K562 (cell line): ENCODE results near the gene ZNF552. TPM values are rescaled to one million over a fixed set of nuclear protein-coding genes. Genes with fewer than 3 reads are reported as not detected.

Source experiments
- ATAC-seq: fragments of 200-7000 bp; cut with Tn5 transposase; 3 replicates; pipeline ENCODE4 v1.9.1; 2020; ENCODE audit warnings: moderate library complexity
- BruUV-seq: library from RNA; stranded (reverse); fragments of 400-500 nt; replicated peaks from 2 replicates; lab custom pipeline; 2021; lab: Mats Ljungman, UMichigan
- CTCF ChIA-PET: fragments of 300-600 bp; formaldehyde crosslinking; extraction: SDS; loops from one replicate; lab custom pipeline; 2021; ENCODE audit warnings: low intra/inter-chr PET ratio; lab: Yijun Ruan, JAX
- POLR2A ChIA-PET: fragments of 300-600, 350-650 bp; sonication (Branson Sonifier 250); formaldehyde crosslinking; extraction: SDS; loops from one replicate; lab custom pipeline; 2021; ENCODE audit warnings: antibody characterized with exemption, inconsistent platforms; lab: Yijun Ruan, JAX
- DNase-seq, 4 experiments: peaks; one replicate each; pipeline versions ENCODE4 v3.0.0 to v3.0.0-alpha.2; 2011 to 2018; ENCODE audit warnings: low spot score in 3 of 4, mixed read lengths in 3 of 4; ENCODE audit errors: extremely low read depth in 1 of 4
- FAIRE-seq: peaks from 2 replicates; lab custom pipeline; 2011; peaks lifted over from hg19 to GRCh38; lab: Jason Lieb, UNC
- H2AFZ ChIP-seq: 2 replicates; pipeline ENCODE4 v1.6.0; 2011; ENCODE audit warnings: low read depth, low read length, control low read depth, inconsistent platforms
- H3K27ac ChIP-seq: fragments of 200-600 bp; 3 replicates; pipeline ENCODE4 v1.8.0; 2011; ENCODE audit warnings: low read depth, mild to moderate bottlenecking, control low read depth, inconsistent platforms, low read length, moderate library complexity, mixed read lengths; ENCODE audit errors: extremely low read depth
- H3K27me3 ChIP-seq, 2 experiments: fragments of 300-600 bp in 1 of 2; 2 replicates in 1 of 2; 3 replicates in 1 of 2; pipeline versions ENCODE4 v1.6.0 to v1.8.0; 2011; ENCODE audit warnings: inconsistent platforms in 2 of 2, low read length in 2 of 2, mild to moderate bottlenecking in 1 of 2, mixed read lengths in 1 of 2, moderate library complexity in 1 of 2; ENCODE audit not compliant: control insufficient read depth in 2 of 2, insufficient read depth in 2 of 2
- H3K36me3 ChIP-seq: fragments of 300-600 bp; 3 replicates; pipeline ENCODE4 v1.8.0; 2011; ENCODE audit warnings: mild to moderate bottlenecking, low read length, inconsistent platforms; ENCODE audit not compliant: control insufficient read depth, insufficient read depth
- H3K4me1 ChIP-seq, 2 experiments: fragments of 200-600 bp in 1 of 2; replicated peaks in 1 of 2; 2 replicates in 1 of 2; 3 replicates in 1 of 2; pipeline versions ENCODE4 v1.5.1 to v1.8.0; 2011; ENCODE audit warnings: inconsistent platforms in 2 of 2, low read length in 2 of 2, mild to moderate bottlenecking in 1 of 2, mixed read lengths in 1 of 2, moderate library complexity in 1 of 2; ENCODE audit not compliant: control insufficient read depth in 2 of 2, insufficient read depth in 2 of 2
- H3K4me2 ChIP-seq: 2 replicates; pipeline ENCODE4 v1.6.1; 2011; ENCODE audit warnings: low read length, control low read depth, inconsistent platforms, mixed read lengths; ENCODE audit not compliant: insufficient read depth
- H3K4me3 ChIP-seq: fragments of 200-600 bp; sonication (generic), shearing (Covaris generic); 2 replicates; pipeline ENCODE4 v1.5.1; 2016; ENCODE audit warnings: control low read depth, inconsistent platforms
- H3K79me2 ChIP-seq: fragments of 200-600 bp; 3 replicates; pipeline ENCODE4 v1.8.0; 2011; ENCODE audit warnings: low read length, inconsistent platforms; ENCODE audit not compliant: control insufficient read depth, insufficient read depth
- H3K9ac ChIP-seq, 2 experiments: 2 replicates each; pipeline versions ENCODE4 v1.6.0 to v1.6.1; 2011; ENCODE audit warnings: low read depth in 2 of 2, low read length in 2 of 2, control low read depth in 1 of 2, inconsistent platforms in 1 of 2, mild to moderate bottlenecking in 1 of 2, mixed read lengths in 1 of 2; ENCODE audit not compliant: insufficient read depth in 1 of 2
- H3K9me1 ChIP-seq: one replicate; pipeline ENCODE4 v1.6.0; 2011; ENCODE audit warnings: inconsistent platforms, mild to moderate bottlenecking, low read length, moderate library complexity; ENCODE audit not compliant: control insufficient read depth, insufficient read depth
- H3K9me3 ChIP-seq: replicated peaks from 2 replicates; pipeline ENCODE4 v1.5.1; 2011; ENCODE audit warnings: low read depth, low read length, inconsistent platforms; ENCODE audit not compliant: control insufficient read depth, insufficient read depth
- H4K20me1 ChIP-seq: replicated peaks from 2 replicates; pipeline ENCODE4 v1.6.1; 2011; ENCODE audit warnings: low read length, inconsistent platforms, mixed read lengths; ENCODE audit not compliant: control insufficient read depth, insufficient read depth
- ARID2 ChIP-seq: fragments of 450-650 bp; IDR thresholded peaks from 2 replicates; pipeline ENCODE4 v1.6.1; 2017; ENCODE audit warnings: antibody characterized with exemption, mild to moderate bottlenecking
- FOSL1 ChIP-seq: fragments of 200-800 bp; sonication (Bioruptor generic); conservative IDR thresholded peaks from 2 replicates; pipeline ENCODE4 v1.6.1; 2016; ENCODE audit warnings: missing genetic modification characterization, missing compliant biosample characterization
- FOXJ3 ChIP-seq: sonication (generic); formaldehyde crosslinking; IDR thresholded peaks from 2 replicates; pipeline ENCODE4 v1.4.0; 2020; ENCODE audit warnings: mild to moderate bottlenecking, missing genetic modification reagents
- GATA2 ChIP-seq: sonication (generic); formaldehyde crosslinking; IDR thresholded peaks from 2 replicates; pipeline ENCODE4 v1.4.0; 2020; ENCODE audit warnings: mild to moderate bottlenecking, missing genetic modification reagents
- HMGXB4 ChIP-seq: sonication (generic); formaldehyde crosslinking; IDR thresholded peaks from 2 replicates; pipeline ENCODE4 v1.8.1; 2023; ENCODE audit warnings: mild to moderate bottlenecking, missing genetic modification reagents
- MEF2A ChIP-seq: IDR thresholded peaks from 2 replicates; pipeline ENCODE4 v1.6.1; 2011; ENCODE audit warnings: low read depth, mild to moderate bottlenecking, low read length, moderate library complexity; ENCODE audit not compliant: control insufficient read depth
- MXD1 ChIP-seq: fragments of 250-450 bp; sonication (Bioruptor Pico); IDR thresholded peaks from 2 replicates; pipeline ENCODE4 v1.8.0; 2021; ENCODE audit warnings: borderline replicate concordance, mild to moderate bottlenecking, moderate library complexity; ENCODE audit not compliant: poor library complexity, severe bottlenecking
- NCOA2 ChIP-seq, 2 experiments: fragments of 450-650 bp; IDR thresholded peaks; 2 replicates each; pipeline ENCODE4 v1.6.1; 2018; ENCODE audit warnings: mild to moderate bottlenecking in 2 of 2, moderate library complexity in 1 of 2; ENCODE audit not compliant: partially characterized antibody in 2 of 2
- RUNX1 ChIP-seq: sonication (generic); IDR thresholded peaks from 2 replicates; pipeline ENCODE4 v1.6.1; 2016; ENCODE audit warnings: antibody characterized with exemption, low read depth
- TRIM25 ChIP-seq: fragments of 450-650 bp; IDR thresholded peaks from 2 replicates; pipeline ENCODE4 v1.7.0; 2016; ENCODE audit warnings: borderline replicate concordance
- ZNF174 ChIP-seq: fragments of 250-450 bp; sonication (Bioruptor Pico); IDR thresholded peaks from 2 replicates; pipeline ENCODE4 v1.4.0; 2020; ENCODE audit warnings: mild to moderate bottlenecking
- ZNF57 ChIP-seq: fragments of 450-650 bp; formaldehyde crosslinking; IDR thresholded peaks from 2 replicates; pipeline ENCODE4 v1.4.0; 2020; ENCODE audit warnings: mild to moderate bottlenecking, moderate library complexity
- WGBS: fragments of 100-300 bp; shearing (Covaris generic); methylation state at CpG from one replicate; pipeline ENCODE4 v1.1.6; 2016; ENCODE audit warnings: low coverage, mixed read lengths; ENCODE audit not compliant: insufficient coverage; ENCODE audit errors: missing lambda C conversion rate; 5-methylcytosine and 5-hydroxymethylcytosine counted together
- in situ Hi-C: fragments of 300-500 bp; cut with MboI; formaldehyde crosslinking; loops from 4 replicates; pipeline ENCODE4 v1.15.0; 2018; ENCODE audit warnings: inconsistent platforms, mixed read lengths
- intact Hi-C: fragments of 100-400 bp; cut with micrococcal nuclease; formaldehyde crosslinking; loops from 2 replicates; pipeline ENCODE4 v1.14.2; 2022
- polyA plus RNA-seq, 8 experiments: library from polyadenylated mRNA; depleted of rRNA in 4 of 8; stranded (reverse) in 5 of 8; unstranded in 3 of 8; fragments of >200 nt; fragmentation: Nextera tagmentation in 2 of 8; fragmentation: Illumina TruSeq in 1 of 8; extraction: Ambion mirVana in 2 of 8; extraction: Trizol in 1 of 8; gene quantifications; 2 replicates each; pipeline versions ENCODE4 v1.2.1 to v1.2.3, GENCODE V29; 2011 to 2014; ENCODE audit warnings: inconsistent platforms in 1 of 8, missing spikeins in 1 of 8
- total RNA-seq, 7 experiments: library from RNA; depleted of rRNA in 6 of 7; stranded (reverse); fragments of >200 nt in 6 of 7; fragmentation: Illumina TruSeq in 2 of 7; extraction: Trizol in 2 of 7; gene quantifications; 2 replicates each; pipeline versions ENCODE4 v1.2.1 to v1.2.3, GENCODE V29; 2011 to 2021; ENCODE audit warnings: low replicate concordance in 1 of 7

Gene ZNF552
- total and polyA plus RNA-seq, 9 of the 15 experiments (the other 6 are each of a cell fraction or from before 2014, with no cell fraction given): 4.4 to 12.4 (median 8.5) TPM

- peaks cover 0 to 5% of the 10 kb centered on the region in 2 experiments; a peak in 2 of 5 replicates for H3K4me1 ChIP-seq
- no peak for ATAC-seq
- in situ Hi-C loops: no loop called here
- POLR2A ChIA-PET: no interaction called here
- H3K36me3 ChIP-seq: peaks cover 46% of the 10 kb centered on the region; the same call in 2 of the 3 replicates
- H2AFZ ChIP-seq: no peak overlapping the region
- 83% methylated on average over 5 of the region's 5 CpGs for WGBS
- H3K4me2 ChIP-seq: no peak overlapping the region
- no peak overlapping the region for H3K4me3 ChIP-seq
- peaks cover 3% of the 10 kb centered on the region; the same call in 1 of the 2 replicates for H4K20me1 ChIP-seq
- H3K27me3 ChIP-seq: no peaks in the 10 kb centered on the region
- no peak overlapping the region for H3K27ac ChIP-seq
- no peak for TF ChIP-seq MEF2A
- no peak for TF ChIP-seq MXD1 (CRISPR knock-in tag)
- TF ChIP-seq FOXJ3 (CRISPR knock-in tag): no peak
- no peak for TF ChIP-seq ZNF174 (CRISPR knock-in tag)
- no peak for TF ChIP-seq GATA2 (CRISPR knock-in tag)
- no peak for TF ChIP-seq FOSL1 (tag)
- TF ChIP-seq ARID2: no peak
- no peak for TF ChIP-seq RUNX1
- TF ChIP-seq ZNF57 (CRISPR knock-in tag): no peak
- TF ChIP-seq TRIM25: no peak
- TF ChIP-seq HMGXB4 (CRISPR knock-in tag): no peak
- no peak for TF ChIP-seq NCOA2 (IDR thresholded peaks at IDR 0.05; ENCODE audit: partially characterized antibody in 2 of 2)
- H3K9ac ChIP-seq: no peak overlapping the region
- FAIRE-seq: no peak
- CTCF ChIA-PET: interaction anchor here (0.6 kb wide), 1 partner anchor 364 kb away, joined by 3 read pairs; no protein-coding TSS in a partner anchor
- H3K9me3 ChIP-seq: no peaks in the 10 kb centered on the region; the same call in 1 of the 2 replicates
- no TSS peak for BruUV-seq
- DNase-seq: no peak
- intact Hi-C loops: no loop called here
- H3K79me2 ChIP-seq: peaks cover 73% of the 10 kb centered on the region
- H3K9me1 ChIP-seq: no peaks in the 10 kb centered on the region
Observed at GRCh38 chr19:57829316-57829715, 14.6 kb upstream of the ZNF552 start.
